ENCODE results near the gene ITSN1.

Gene ITSN1

GRCh38 chr21:33828083-33828482 lies 185.8 kb downstream of the ITSN1 start:
- Mint-ChIP-seq H3K36me3 (ENCODE audit: insufficient read depth) (no peaks in the 10 kb centered on the region), H3K4me1 (ENCODE audit: low read depth in 2 of 2) (no peaks in the 10 kb centered on the region), H3K27ac (no peak overlapping the region), H3K27me3 (no peaks in the 10 kb centered on the region), H3K4me3 (no peak overlapping the region), H3K9me3 (no peaks in the 10 kb centered on the region)
- DNase-seq (no peak), ATAC-seq (replicated peaks) (no peak)

GRCh38 chr21:33828577-33828976 lies 186.3 kb downstream of the ITSN1 start:
- no peaks in the 10 kb centered on the region for H3K9me3 Mint-ChIP-seq
- H3K36me3 Mint-ChIP-seq (ENCODE audit: insufficient read depth), result no peaks in the 10 kb centered on the region
- no peak for DNase-seq
- no peak overlapping the region for H3K27ac Mint-ChIP-seq
- no peak overlapping the region for H3K4me3 Mint-ChIP-seq
- H3K27me3 Mint-ChIP-seq, result no peaks in the 10 kb centered on the region
- no peaks in the 10 kb centered on the region for H3K4me1 Mint-ChIP-seq (ENCODE audit: low read depth in 2 of 2)
- no peak for ATAC-seq (replicated peaks)

DNA sequence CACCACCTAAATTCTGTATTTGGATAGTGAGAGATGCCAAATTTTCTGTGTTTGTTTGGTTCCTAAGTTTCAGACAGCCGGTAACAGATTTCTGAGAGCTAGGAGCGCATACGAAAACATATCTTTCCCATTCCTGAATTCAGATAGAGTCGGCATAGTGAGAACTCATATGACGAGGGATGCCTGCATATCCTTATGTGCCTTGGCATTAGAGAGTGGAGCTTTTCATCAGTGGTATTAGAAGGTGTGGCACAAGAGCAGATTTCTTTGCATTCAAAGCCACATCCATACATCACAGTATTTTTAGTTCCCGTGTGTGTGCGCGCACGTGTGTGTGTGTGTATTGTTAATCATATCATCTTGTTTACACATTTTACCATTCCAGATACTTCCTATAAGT lies 187.5 kb downstream of the ITSN1 start:
- Mint-ChIP-seq H3K4me1 (ENCODE audit: low read depth in 2 of 2) (no peaks in the 10 kb centered on the region), H3K27ac (no peak overlapping the region), H3K27me3 (no peaks in the 10 kb centered on the region), H3K36me3 (ENCODE audit: insufficient read depth) (no peaks in the 10 kb centered on the region), H3K4me3 (no peak overlapping the region), H3K9me3 (no peaks in the 10 kb centered on the region)
- DNase-seq (no peak), ATAC-seq (replicated peaks) (no peak)

GRCh38 chr21:33831962-33832659 lies 189.8 kb downstream of the ITSN1 start:
- H3K4me1 Mint-ChIP-seq (ENCODE audit: low read depth in 2 of 2), result no peaks in the 10 kb centered on the region
- ATAC-seq (replicated peaks), result no peak
- H3K36me3 Mint-ChIP-seq (ENCODE audit: insufficient read depth), result no peaks in the 10 kb centered on the region
- no peak overlapping the region for H3K27ac Mint-ChIP-seq
- no peaks in the 10 kb centered on the region for H3K27me3 Mint-ChIP-seq
- no peaks in the 10 kb centered on the region for H3K9me3 Mint-ChIP-seq
- no peak overlapping the region for H3K4me3 Mint-ChIP-seq
- DNase-seq, result no peak

- Mint-ChIP-seq H3K4me3 (no peak overlapping the region), H3K27ac (peak overlapping the region in 1 of 2 donors; percentile 41), H3K9me3 (no peaks in the 10 kb centered on the region), H3K27me3 (no peaks in the 10 kb centered on the region), H3K36me3 (ENCODE audit: insufficient read depth) (no peaks in the 10 kb centered on the region), H3K4me1 (ENCODE audit: low read depth in 2 of 2) (no peaks in the 10 kb centered on the region)
- ATAC-seq (replicated peaks) (no peak), DNase-seq (no peak)
Observed at GRCh38 chr21:33834801-33835500, 192.7 kb downstream of the ITSN1 start.

DNA sequence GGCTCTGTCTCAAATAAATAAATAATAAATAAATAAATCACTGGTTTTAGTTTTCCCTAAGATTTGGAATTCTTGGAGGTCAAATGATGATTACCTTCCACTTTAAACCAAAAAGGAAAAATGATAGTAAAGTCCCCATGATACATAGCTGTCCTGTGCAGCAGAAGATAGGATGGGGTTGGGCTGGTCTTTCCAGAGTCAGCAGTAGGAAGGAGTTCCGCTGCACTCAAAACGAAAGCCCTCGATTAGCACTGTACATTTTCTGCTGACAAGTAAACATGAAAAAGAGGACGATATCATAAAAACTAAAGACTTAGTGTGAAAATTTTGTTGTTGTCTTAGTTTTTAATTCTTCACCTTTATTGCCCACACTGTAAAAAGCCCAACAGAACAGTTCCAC lies 193.6 kb downstream of the ITSN1 start:
- ATAC-seq (replicated peaks), result no peak
- Mint-ChIP-seq H3K36me3 (ENCODE audit: insufficient read depth) (no peaks in the 10 kb centered on the region), H3K4me1 (ENCODE audit: low read depth in 2 of 2) (no peaks in the 10 kb centered on the region), H3K27me3 (no peaks in the 10 kb centered on the region), H3K9me3 (no peaks in the 10 kb centered on the region), H3K4me3 (no peak overlapping the region), H3K27ac (no peak overlapping the region)
- no peak for DNase-seq

DNA sequence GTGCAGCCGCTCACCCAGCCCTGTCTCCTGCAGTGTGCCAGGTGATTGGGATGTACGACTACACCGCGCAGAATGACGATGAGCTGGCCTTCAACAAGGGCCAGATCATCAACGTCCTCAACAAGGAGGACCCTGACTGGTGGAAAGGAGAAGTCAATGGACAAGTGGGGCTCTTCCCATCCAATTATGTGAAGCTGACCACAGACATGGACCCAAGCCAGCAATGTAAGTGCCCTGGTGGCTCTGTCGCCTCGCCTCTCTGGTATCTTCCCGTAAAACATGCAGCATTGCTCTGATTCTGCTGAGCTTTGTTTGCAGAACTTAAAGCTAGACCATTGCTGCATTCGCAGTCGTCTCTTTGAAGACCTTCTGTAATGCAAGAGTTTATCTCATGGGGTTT lies 194.1 kb downstream of the ITSN1 start:
- Mint-ChIP-seq H3K27ac (no peak overlapping the region), H3K27me3 (no peaks in the 10 kb centered on the region), H3K4me3 (no peak overlapping the region), H3K36me3 (ENCODE audit: insufficient read depth) (no peaks in the 10 kb centered on the region), H3K9me3 (no peaks in the 10 kb centered on the region), H3K4me1 (ENCODE audit: low read depth in 2 of 2) (no peaks in the 10 kb centered on the region)
- no peak for ATAC-seq (replicated peaks)
- no peak for DNase-seq

- no peak for ATAC-seq (replicated peaks)
- Mint-ChIP-seq H3K27me3 (no peaks in the 10 kb centered on the region), H3K27ac (no peak overlapping the region), H3K36me3 (ENCODE audit: insufficient read depth) (no peaks in the 10 kb centered on the region), H3K4me3 (no peak overlapping the region), H3K9me3 (no peaks in the 10 kb centered on the region), H3K4me1 (ENCODE audit: low read depth in 2 of 2) (no peaks in the 10 kb centered on the region)
- no peak for DNase-seq
Observed at GRCh38 chr21:33839167-33839716, 196.9 kb downstream of the ITSN1 start.

- ATAC-seq (replicated peaks) (no peak), DNase-seq (no peak)
- Mint-ChIP-seq H3K9me3 (no peaks in the 10 kb centered on the region), H3K4me3 (no peak overlapping the region), H3K27me3 (peaks cover 4 to 5% of the 10 kb centered on the region in 2 donors), H3K27ac (no peak overlapping the region), H3K4me1 (ENCODE audit: low read depth in 2 of 2) (no peaks in the 10 kb centered on the region), H3K36me3 (ENCODE audit: insufficient read depth) (no peaks in the 10 kb centered on the region)
Observed at GRCh38 chr21:33839806-33840205, 197.5 kb downstream of the ITSN1 start.

- Mint-ChIP-seq H3K27me3 (peaks cover 13 to 15% of the 10 kb centered on the region in 2 donors), H3K4me1 (ENCODE audit: low read depth in 2 of 2) (no peaks in the 10 kb centered on the region), H3K36me3 (ENCODE audit: insufficient read depth) (no peaks in the 10 kb centered on the region), H3K4me3 (no peak overlapping the region), H3K9me3 (peaks cover 0 to under 1% of the 10 kb centered on the region in 2 donors), H3K27ac (no peak overlapping the region)
- ATAC-seq (replicated peaks), result no peak
- no peak for DNase-seq
Observed at GRCh38 chr21:33840771-33841170, 198.5 kb downstream of the ITSN1 start.

DNA sequence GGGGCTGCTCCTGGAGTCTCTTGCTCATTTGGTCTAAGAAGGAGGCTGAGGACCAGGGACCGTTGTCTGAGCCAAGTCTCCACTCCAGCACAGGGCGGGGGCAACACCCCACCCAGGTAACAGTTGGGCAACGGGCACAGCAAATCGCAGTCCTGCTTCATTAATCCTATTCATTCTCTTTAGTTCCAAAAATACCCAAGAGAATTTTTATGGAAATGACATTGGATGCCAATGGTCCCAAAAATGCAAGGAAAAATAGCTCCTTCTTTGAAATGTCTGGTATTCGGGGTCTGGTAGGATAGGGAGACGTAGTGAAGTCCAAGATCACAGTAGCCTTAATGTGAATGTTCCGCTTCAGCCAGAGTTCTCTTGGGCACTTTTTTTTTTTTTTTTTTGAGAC lies 199.3 kb downstream of the ITSN1 start:
- Mint-ChIP-seq H3K9me3 (peaks cover 0 to 8% of the 10 kb centered on the region in 2 donors), H3K4me3 (no peak overlapping the region), H3K36me3 (ENCODE audit: insufficient read depth) (no peaks in the 10 kb centered on the region), H3K27me3 (peaks cover 16 to 22% of the 10 kb centered on the region in 2 donors), H3K4me1 (ENCODE audit: low read depth in 2 of 2) (no peaks in the 10 kb centered on the region), H3K27ac (no peak overlapping the region)
- no peak for DNase-seq
- ATAC-seq (replicated peaks), result no peak

DNA sequence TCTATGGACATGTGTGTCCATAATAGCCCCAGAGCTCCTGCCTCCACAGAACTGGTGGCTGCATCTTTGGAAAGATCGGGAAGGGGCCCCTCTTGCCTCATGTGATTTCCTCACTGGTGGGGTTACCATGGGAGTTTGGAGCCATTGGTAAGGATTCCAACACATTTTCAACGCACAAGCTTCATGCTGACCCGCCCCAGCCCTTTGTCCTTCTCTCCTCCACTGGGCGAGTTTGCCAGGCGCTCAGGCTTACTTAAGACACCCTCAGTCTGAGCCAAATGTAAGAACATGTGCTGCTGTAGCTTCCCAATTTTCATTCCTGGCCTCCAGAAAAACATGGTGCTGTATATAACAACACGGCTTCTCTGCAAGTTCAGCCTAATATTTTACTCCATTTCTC lies 200.9 kb downstream of the ITSN1 start:
- no peak overlapping the region for H3K27ac Mint-ChIP-seq
- DNase-seq (no peak), ATAC-seq (replicated peaks) (no peak)
- no peak overlapping the region for H3K4me3 Mint-ChIP-seq
- H3K27me3 Mint-ChIP-seq, result peaks cover 16 to 28% of the 10 kb centered on the region in 2 donors
- peaks cover 0 to 9% of the 10 kb centered on the region in 2 donors for H3K9me3 Mint-ChIP-seq
- no peaks in the 10 kb centered on the region for H3K4me1 Mint-ChIP-seq (ENCODE audit: low read depth in 2 of 2)
- H3K36me3 Mint-ChIP-seq (ENCODE audit: insufficient read depth), result no peaks in the 10 kb centered on the region

GRCh38 chr21:33844104-33844889 lies 202.0 kb downstream of the ITSN1 start:
- Mint-ChIP-seq H3K4me1 (ENCODE audit: low read depth in 2 of 2) (no peaks in the 10 kb centered on the region), H3K9me3 (peaks cover 0 to 9% of the 10 kb centered on the region in 2 donors), H3K27ac (peak overlapping the region in 1 of 2 donors; percentile 2), H3K27me3 (peaks cover 22 to 38% of the 10 kb centered on the region in 2 donors), H3K36me3 (ENCODE audit: insufficient read depth) (no peaks in the 10 kb centered on the region), H3K4me3 (no peak overlapping the region)
- DNase-seq, result no peak
- no peak for ATAC-seq (replicated peaks)

Data from effector memory CD8-positive, alpha-beta T cell (primary cell).